Right lobe of liver (tissue), 6 donors: Measurements from ENCODE around the gene SH3PXD2A. TPM values are rescaled to one million over a fixed set of nuclear protein-coding genes. Genes with fewer than 3 reads are reported as not detected.

Source experiments
- ATAC-seq, 4 donors: fragments of 200-7000 bp; cut with Tn5 transposase; one replicate each; pipeline ENCODE4 v1.9.1; 2020; ENCODE audit warnings: mild to moderate bottlenecking in 4 of 4, moderate library complexity in 4 of 4
- DNase-seq, 3 donors: peaks; one replicate each; pipeline ENCODE4 v3.0.0-alpha.2; 2020
- H3K27ac ChIP-seq, 3 donors: fragments of 200-600 bp; one replicate each; pipeline ENCODE4 v1.8.0; 2022
- H3K27me3 ChIP-seq, 2 donors: fragments of 200-600 bp; one replicate each; pipeline ENCODE4 v1.8.0; 2022
- H3K36me3 ChIP-seq, 4 donors: fragments of 200-600 bp; sonication (generic) in 1 of 4; one replicate each; pipeline versions ENCODE4 v1.5.1 to v1.8.0; 2017 to 2022; ENCODE audit warnings: control low read depth in 1 of 4
- H3K4me1 ChIP-seq, 4 donors: fragments of 200-600 bp; sonication (generic) in 1 of 4; one replicate each; pipeline versions ENCODE4 v1.5.1 to v1.8.0; 2017 to 2022; ENCODE audit warnings: control low read depth in 1 of 4
- H3K4me3 ChIP-seq, 3 donors: fragments of 200-600 bp; one replicate each; pipeline ENCODE4 v1.8.0; 2022
- H3K9me3 ChIP-seq, 4 donors: fragments of 200-600 bp; sonication (generic) in 1 of 4; one replicate each; pipeline versions ENCODE4 v1.5.1 to v1.8.0; 2017 to 2022; ENCODE audit warnings: control low read depth in 1 of 4
- CTCF ChIP-seq, 4 donors: fragments of 200-600 bp in 3 of 4; fragments of 450-650 bp in 1 of 4; IDR thresholded peaks; one replicate each; pipeline versions ENCODE4 v1.5.1 to v1.8.0; 2016 to 2022; ENCODE audit warnings: antibody characterized with exemption in 4 of 4, mild to moderate bottlenecking in 2 of 4
- POLR2A ChIP-seq: fragments of 450-650 bp; IDR thresholded peaks from one replicate; pipeline ENCODE4 v1.6.1; 2017; ENCODE audit warnings: antibody characterized with exemption, mild to moderate bottlenecking
- whole genome bisulfite sequencing: methylation state at CpG from one replicate; pipeline ENCODE4 v1.1.6; 2018; ENCODE audit warnings: low coverage, low lambda C conversion rate; ENCODE audit not compliant: insufficient coverage; ENCODE audit errors: missing lambda C conversion rate; 5-methylcytosine and 5-hydroxymethylcytosine counted together
- intact Hi-C, 2 donors: fragments of 100-400 bp; cut with DNase I; formaldehyde crosslinking; loops; one replicate each; pipeline versions ENCODE4 v1.11.2 to v1.14.1; 2022
- total RNA-seq, 6 experiments: library from RNA; depleted of rRNA in 2 of 6; stranded (reverse); fragments of >200 nt in 2 of 6; fragmentation: NEBNext Ultra II Directional in 3 of 6; extraction: Animal tissue kit (Norgen Biotek cat#: 25700) in 3 of 6; gene quantifications; one replicate each; pipeline versions ENCODE4 v1.1.0 to v1.2.4, GENCODE V29; 2016 to 2023
- donor health status: DM: no; HTN: yes; CAD: no.
- donor health status: DM: no; HTN: no; CAD: no.
- donor health status: DM: no; HTN: no; CAD: no.
- donor health status: DM: no; HTN: yes; CAD: no.
- donor health status: DM: no; HTN: yes; CAD: no.

The SH3PXD2A gene
- total RNA-seq, 6 experiments from 2014 or later, result 3.0 to 38.3 (median 10.0) TPM

GRCh38 chr10:103627111-103627892 is 228.1 kb downstream of the SH3PXD2A start:
- DNase-seq (no peak), ATAC-seq (no peak)
- Histone ChIP-seq H3K27me3 (no peaks in the 10 kb centered on the region), H3K36me3 (peaks cover 0 to 6% (median 0%) of the 10 kb centered on the region in 4 donors), H3K9me3 (no peaks in the 10 kb centered on the region), H3K4me1 (no peaks in the 10 kb centered on the region), H3K27ac (no peak overlapping the region), H3K4me3 (no peak overlapping the region)
- TF ChIP-seq POLR2A, result no peak
- TF ChIP-seq CTCF (IDR thresholded peaks at IDR 0.05), result no peak
- intact Hi-C loops, result no loop called here
- whole genome bisulfite sequencing, result 94% methylated on average over 12 of the region's 22 CpGs

DNA sequence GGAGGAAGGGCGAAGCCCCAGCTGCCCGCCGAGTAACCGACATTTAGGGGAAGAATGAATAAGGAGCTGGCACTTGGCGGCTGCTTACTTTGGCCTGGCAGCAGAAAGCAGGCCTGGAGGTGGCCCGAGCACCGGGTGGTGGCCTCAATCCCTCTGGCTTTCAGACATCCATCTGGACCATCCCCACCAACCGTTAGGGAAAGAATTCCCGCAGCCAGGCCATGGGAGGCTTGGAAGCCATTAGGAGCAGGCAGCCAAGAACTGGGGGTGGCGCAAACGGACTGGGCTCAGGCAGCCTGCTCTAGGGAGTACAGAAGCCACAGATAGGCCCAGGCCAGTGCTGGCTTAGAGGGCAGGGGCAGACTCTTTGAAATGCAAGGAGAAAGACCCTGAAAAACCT is 229.2 kb downstream of the SH3PXD2A start:
- 100% methylated on average over 1 of the region's 11 CpGs for WGBS
- ATAC-seq (no peak), DNase-seq (no peak)
- Histone ChIP-seq H3K27me3 (no peaks in the 10 kb centered on the region), H3K4me1 (no peaks in the 10 kb centered on the region), H3K27ac (no peak overlapping the region), H3K9me3 (no peaks in the 10 kb centered on the region), H3K4me3 (no peak overlapping the region), H3K36me3 (peaks cover 0 to 6% (median 2%) of the 10 kb centered on the region in 4 donors)
- intact Hi-C loops, result no loop called here
- TF ChIP-seq POLR2A, result no peak
- no peak for TF ChIP-seq CTCF (IDR thresholded peaks at IDR 0.05)

DNA sequence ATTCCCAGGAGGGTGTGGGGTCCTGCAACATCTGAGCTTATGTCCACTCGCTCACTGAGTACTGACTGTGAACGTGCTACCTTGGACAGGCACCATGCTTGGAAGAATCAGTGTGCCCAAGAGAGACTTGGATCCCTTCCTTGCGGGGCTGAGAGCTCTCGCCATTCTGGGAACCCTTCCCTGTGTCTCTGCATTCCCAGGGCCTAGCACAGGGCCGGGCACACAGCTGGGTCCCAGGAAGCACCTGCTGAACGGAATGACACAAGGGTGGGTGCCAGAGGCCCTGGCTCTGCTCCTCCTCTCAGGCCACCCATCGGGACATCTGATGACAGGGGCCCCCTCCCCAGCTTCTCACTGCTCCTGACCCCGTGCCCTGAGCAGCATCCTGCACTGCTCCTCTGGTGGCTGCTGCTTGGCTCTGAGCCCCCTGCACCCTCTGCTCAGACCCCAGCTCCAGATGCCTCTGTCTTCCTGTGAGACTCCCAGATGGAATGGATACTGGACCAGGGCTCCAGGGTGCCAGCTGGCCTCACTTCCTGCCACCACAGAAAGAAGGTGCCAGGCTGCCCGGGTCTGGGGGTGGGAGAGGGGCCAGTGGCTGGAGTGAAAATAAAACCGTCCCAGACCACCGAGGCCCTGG is 232.3 kb downstream of the SH3PXD2A start:
- intact Hi-C loops, result no loop called here
- TF ChIP-seq CTCF (IDR thresholded peaks at IDR 0.05) (no peak), POLR2A (no peak)
- H3K27me3 ChIP-seq, result no peaks in the 10 kb centered on the region
- 80% methylated on average over 2 of the region's 11 CpGs for WGBS
- peaks cover 0 to 31% (median 13%) of the 10 kb centered on the region in 4 donors for H3K4me1 ChIP-seq
- ATAC-seq (no peak), DNase-seq (no peak)
- H3K36me3 ChIP-seq, result peaks cover 0 to 6% (median 3%) of the 10 kb centered on the region in 4 donors
- no peak overlapping the region for H3K4me3 ChIP-seq
- no peaks in the 10 kb centered on the region for H3K9me3 ChIP-seq
- no peak overlapping the region for H3K27ac ChIP-seq

DNA sequence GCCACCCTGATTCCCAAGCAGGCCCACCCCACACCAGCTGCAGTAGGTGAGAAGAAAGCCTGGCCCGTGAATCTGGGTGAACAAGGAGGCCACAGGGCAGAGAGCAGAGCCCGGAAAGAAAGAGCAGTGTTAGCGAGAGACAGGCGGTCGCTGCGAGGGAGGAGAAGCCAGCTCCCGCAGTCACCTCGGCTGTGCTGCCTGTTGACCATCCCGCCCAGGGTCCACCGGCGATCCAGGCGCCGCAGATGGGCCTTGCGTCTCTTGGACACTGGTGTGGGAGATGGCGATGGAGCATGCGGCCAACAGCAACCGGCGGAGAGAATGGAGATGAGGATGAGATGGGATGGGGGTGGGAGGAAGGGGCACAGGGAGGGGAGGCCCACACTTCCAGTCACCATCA is 233.1 kb downstream of the SH3PXD2A start:
- Histone ChIP-seq H3K36me3 (peaks cover 0 to 6% (median 2%) of the 10 kb centered on the region in 4 donors), H3K27me3 (no peaks in the 10 kb centered on the region), H3K4me1 (peaks cover 0 to 39% (median 17%) of the 10 kb centered on the region in 4 donors), H3K9me3 (no peaks in the 10 kb centered on the region), H3K4me3 (no peak overlapping the region), H3K27ac (no peak overlapping the region)
- DNase-seq (no peak), ATAC-seq (no peak)
- intact Hi-C loops, result no loop called here
- WGBS, result 94% methylated on average over 12 of the region's 18 CpGs
- TF ChIP-seq CTCF (IDR thresholded peaks at IDR 0.05) (no peak), POLR2A (no peak)
